GM19397 (cell line): ENCODE measurements around the gene VPS18.

ENCODE experiments used
- ATAC-seq: cut with Tn5 transposase; IDR thresholded peaks from one replicate; pipeline ENCODE4 v1.9.1; 2021; ENCODE audit warnings: mild to moderate bottlenecking, moderate library complexity; ENCODE audit not compliant: unreplicated experiment

VPS18 gene

GRCh38 chr15:40918146-40918798 is 24.0 kb downstream of the VPS18 start:
- no peak for ATAC-seq

- ATAC-seq = no peak
Observed at GRCh38 chr15:40918799-40919392, 24.6 kb downstream of the VPS18 start.

GRCh38 chr15:40921949-40922607 is 27.8 kb downstream of the VPS18 start:
- ATAC-seq = no peak

- no peak for ATAC-seq
Observed at GRCh38 chr15:40922608-40923005, 28.4 kb downstream of the VPS18 start.

- no peak for ATAC-seq
Observed at GRCh38 chr15:40923551-40923950, 29.3 kb downstream of the VPS18 start.

- ATAC-seq = no peak
Observed at GRCh38 chr15:40925495-40925862, 31.2 kb downstream of the VPS18 start.

- ATAC-seq = no peak
Observed at GRCh38 chr15:40925863-40926658, 31.8 kb downstream of the VPS18 start.

GRCh38 chr15:40926659-40927494 is 32.6 kb downstream of the VPS18 start:
- no peak for ATAC-seq

GRCh38 chr15:40927495-40927872 is 33.2 kb downstream of the VPS18 start:
- no peak for ATAC-seq

- no peak for ATAC-seq
Observed at GRCh38 chr15:40927873-40928806, 33.9 kb downstream of the VPS18 start.

GRCh38 chr15:40928821-40929659 is 34.8 kb downstream of the VPS18 start, which contains the start of gene DLL4:
Gene DLL4 (plus strand): TSS chr15:40929340. CDS start chr15:40929669, 329 bp downstream.
- ATAC-seq = no peak

GRCh38 chr15:40929660-40930429 is 35.6 kb downstream of the VPS18 start:
- no peak for ATAC-seq

- ATAC-seq = no peak
Observed at GRCh38 chr15:40930430-40931299, 36.4 kb downstream of the VPS18 start.

GRCh38 chr15:40931300-40932142 is 37.3 kb downstream of the VPS18 start:
- no peak for ATAC-seq

- ATAC-seq = no peak
Observed at GRCh38 chr15:40932156-40932555, 37.9 kb downstream of the VPS18 start.
